HG03196 (cell line): ENCODE data around the gene RPS15.

ENCODE experiments used
- ATAC-seq: cut with Tn5 transposase; IDR thresholded peaks from one replicate; pipeline ENCODE4 v1.9.1; 2021; ENCODE audit not compliant: unreplicated experiment

RPS15 gene

DNA sequence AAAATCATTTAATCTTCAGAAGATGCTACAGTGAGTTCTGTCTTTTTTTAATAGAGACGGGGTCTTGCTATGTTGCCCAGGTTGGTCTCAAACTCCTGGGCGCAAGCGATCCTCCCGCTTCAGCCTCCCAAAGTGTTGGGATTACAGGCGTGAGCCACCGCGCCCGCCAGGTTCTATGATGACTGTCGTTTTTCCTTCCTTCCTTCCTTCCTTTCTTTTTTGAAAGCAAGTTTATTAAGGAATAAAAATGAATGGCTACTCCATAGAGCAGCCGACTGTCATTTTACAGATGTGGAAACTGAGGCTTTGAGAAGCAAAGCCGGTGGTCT lies 36.3 kb upstream of the RPS15 start:
- ATAC-seq: no peak

- no peak for ATAC-seq
Measured at GRCh38 chr19:1402411-1403070, 35.7 kb upstream of the RPS15 start.

DNA sequence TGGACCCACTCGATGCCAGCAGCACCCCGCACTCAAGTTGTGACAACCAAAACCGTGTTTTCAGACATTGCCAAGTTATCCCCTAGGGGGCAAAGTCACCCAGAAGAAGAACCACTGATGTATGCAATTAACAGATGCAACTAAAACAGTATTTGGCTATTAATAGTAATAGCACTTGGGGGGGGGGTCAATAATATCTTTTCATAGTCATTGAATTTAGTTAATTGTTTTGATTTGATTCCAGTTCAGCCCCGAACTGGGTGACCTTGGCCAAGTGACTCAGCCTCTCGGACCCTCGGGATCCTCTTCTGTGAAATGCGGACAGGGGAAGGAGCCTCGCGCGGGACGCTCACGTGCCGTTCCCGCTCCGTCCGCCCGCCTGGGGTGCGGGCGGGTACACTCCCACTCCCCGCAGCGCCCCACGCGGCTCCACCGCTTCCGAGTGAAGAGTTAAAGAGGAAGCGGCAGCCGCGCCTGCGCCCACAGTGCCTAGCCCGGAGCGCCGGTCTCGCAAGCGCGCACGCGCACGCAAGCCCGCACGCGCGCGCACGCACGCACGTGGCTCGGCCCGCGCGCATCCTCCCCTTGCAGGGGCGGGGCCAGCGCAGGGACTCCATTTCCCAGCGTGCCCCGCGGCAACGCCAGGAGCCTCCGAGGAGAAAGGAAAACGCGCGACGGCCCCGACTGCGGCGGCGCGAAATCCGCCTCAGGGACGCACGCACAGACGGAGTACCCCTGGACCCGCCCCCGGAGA lies 31.2 kb upstream of the RPS15 start:
- peak; percentile 68 for ATAC-seq

GRCh38 chr19:1407528-1408299 lies 30.5 kb upstream of the RPS15 start, which contains the start of gene DAZAP1:
DAZAP1 (plus strand) TSS chr19:1407586; CDS start chr19:1407774, 188 bp downstream.
- peak; percentile 17 for ATAC-seq

GRCh38 chr19:1408300-1409203 lies 29.6 kb upstream of the RPS15 start:
- ATAC-seq: no peak

- ATAC-seq: no peak
Measured at GRCh38 chr19:1409204-1410005, 28.8 kb upstream of the RPS15 start.

DNA sequence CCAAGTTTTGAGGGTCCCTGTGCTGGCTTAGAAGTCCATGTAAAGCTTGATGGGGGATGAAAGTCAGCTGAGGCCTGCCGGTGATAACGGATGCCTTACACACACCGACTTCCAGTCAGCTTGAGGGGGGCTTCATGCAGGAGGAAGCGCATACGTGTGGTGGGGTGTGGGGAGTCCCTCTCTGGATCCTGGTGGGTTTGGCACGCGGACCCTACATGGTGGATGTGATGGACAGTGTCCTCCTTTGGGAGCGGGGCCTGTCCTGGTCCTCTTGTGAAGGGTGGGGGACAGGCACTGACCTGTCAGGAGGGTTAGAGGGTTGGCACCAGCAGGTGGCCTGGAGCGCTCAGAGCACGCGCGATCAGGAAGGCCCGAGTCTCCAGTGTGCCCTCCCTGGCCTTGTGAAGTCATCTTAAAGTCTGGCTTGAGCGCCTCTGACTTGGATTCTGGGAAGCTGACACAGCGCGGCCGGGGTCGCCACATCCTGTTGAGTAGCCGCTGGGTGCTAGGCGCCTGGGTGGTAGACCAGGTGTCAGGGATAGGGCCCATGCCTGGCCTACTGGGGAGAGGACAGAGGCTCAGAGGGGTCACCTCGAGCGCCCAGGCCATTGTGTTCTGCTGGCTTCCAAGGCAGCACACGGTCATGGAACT lies 27.9 kb upstream of the RPS15 start:
- no peak for ATAC-seq

- ATAC-seq: no peak
Measured at GRCh38 chr19:1410789-1411188, 27.4 kb upstream of the RPS15 start.

DNA sequence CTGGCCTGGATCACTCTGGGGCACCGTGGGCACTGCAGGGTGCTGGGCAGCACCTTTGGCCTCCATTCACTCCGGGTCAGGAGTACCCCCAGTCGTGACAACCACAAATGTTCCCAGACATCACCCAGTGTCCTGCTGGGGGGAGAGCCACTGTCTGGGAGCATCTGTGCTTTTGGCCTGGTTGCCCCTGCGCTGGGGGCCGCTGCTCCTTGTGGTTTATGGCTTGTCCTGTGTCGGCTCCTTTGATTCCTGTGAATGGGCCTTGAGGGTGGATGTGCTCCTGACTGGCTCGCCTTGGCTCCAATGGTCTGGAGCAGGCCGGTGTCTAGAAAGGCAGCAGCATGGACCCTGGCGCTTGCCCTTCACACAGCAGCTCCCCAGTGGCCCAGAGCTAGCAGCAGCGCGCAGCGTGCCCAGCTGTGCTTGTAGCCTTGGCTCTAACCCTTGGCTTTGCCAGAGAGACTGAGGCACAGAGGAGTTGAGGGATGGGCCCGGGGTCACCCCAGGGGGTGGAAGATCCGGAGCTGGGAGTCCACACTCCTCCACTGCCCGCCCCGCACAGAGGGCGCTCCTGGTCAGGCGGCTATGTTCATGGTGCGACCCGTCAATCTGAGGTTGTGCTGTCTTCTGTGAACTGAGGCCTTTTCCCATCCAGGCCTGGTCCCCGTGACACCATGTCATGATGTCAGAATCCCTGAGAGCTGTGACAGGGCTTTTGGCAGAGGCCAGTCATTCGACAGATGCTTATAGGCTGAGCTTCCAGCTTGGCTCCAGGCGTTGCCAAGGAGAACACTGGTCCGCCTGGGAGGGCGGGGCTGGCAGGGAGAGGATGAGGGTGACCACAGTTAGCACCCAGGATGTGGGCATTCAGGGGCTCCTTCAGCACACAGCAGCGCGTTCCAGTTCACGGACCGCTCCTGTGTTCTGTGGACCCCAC lies 26.7 kb upstream of the RPS15 start:
- no peak for ATAC-seq

GRCh38 chr19:1412323-1412923 lies 25.8 kb upstream of the RPS15 start:
- ATAC-seq: no peak

DNA sequence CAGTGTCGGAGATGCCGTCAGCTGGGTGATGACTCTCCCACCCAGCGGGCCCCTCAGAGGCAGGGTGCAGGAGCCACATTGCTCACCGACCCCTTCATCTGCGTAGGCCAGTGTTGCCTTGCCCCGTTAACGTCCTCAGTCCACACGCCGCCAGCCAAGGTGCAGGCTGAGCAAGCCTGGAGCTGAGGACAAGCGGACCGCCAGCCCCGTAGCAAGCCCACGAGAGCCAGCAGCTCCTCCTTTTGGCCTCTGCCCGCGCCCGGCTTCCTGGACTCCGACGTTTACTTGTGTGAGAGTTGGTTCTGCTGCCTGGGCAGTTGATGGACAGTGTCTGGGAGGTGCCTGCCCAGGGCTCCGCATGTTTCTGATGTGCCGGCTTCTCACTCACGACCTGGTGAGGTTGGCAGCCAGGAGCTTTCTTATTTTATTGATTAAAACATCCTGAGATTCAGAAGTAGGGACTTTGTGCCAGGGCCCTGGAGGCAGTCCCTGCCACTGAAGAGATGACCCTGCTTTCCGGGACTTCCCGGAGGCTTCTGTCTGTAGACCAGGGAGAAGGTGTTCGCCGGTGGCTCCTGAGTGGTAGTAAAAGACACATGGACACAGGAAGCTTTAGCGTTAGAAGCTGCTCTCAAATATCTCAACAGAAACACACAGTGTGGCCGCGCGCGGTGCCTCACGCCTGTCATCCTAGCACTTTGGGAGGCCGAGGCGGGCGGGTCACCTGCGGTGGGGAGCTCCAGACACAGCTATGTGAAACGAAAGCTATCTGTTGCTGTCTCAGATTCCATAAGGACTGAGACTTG lies 25.0 kb upstream of the RPS15 start:
- ATAC-seq: no peak

DNA sequence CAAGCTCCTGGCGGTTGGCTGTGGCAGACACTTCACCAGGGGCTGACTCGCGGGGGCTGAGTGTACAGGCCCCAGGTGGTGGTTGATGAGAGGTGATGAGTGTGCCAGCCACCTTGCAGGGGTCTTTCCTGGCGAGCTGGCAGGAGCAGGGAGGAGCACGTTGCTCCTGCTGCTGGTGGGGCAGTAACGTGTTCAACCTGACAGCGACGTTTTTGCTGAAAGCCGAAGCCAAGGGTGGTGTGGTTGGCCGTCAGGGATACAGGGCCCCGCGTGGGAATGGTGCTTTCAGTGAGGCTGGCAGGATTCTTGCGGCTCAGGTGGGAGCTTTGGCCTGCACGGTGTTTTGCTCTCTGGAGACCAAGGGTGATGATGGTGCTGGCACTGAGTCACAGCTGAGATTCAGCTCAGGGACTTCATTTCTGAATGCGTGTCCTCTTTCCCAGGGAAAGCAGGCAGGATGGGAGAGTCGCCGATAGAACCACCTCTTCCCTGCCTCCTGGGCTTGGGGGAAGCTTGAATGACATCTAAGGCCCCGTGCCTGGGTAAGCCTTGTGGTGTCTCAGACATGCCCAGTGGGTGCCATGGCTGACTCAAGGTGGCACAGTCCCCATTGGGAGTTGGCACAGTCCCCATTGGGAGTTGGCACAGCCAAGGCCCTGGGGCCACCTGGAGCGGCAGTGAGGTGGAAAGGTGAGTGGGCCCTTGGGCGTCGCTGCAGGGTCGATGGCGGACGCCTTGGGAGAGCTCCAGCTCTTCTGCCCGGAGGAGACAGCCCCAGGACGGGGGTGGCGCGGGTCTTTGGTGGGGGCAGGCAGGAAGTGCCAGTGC lies 22.0 kb upstream of the RPS15 start:
- no peak for ATAC-seq

GRCh38 chr19:1417145-1417544 lies 21.1 kb upstream of the RPS15 start:
- ATAC-seq: no peak

DNA sequence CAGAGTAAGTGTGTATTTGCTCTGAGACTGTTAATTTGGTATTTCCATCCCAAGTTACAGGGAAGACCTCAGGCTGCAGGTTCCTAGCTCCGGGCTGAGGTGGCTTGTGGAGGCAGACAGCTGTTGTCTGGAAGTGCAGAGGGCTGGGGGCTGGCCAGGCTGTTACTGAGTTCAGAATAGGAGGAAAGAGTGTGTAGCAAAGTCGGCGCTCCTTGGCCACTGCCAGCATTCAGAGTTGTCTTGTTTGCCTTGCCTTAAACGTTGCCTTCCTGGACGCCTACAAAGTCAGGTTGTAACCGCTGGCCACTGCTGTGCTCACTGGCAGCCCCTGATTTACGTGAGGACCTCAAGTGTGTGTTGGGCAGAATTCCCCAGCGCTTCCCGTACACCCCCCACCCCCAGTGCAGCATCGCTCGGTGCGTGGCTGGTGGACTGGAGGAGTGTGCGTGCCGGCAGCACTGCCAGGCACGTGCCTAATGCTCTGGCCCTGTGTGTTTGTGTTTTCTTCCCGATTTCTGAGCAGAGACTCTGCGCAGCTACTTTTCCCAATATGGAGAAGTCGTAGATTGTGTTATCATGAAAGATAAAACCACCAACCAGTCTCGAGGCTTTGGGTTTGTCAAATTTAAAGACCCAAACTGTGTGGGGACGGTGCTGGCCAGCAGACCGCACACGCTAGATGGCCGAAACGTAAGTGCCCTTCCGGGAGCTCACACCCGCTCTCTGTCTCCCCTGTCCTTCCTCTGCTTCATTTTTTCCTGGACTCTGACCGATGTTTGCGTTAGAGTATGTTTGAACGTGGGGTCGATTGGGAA lies 20.3 kb upstream of the RPS15 start:
- no peak for ATAC-seq

DNA sequence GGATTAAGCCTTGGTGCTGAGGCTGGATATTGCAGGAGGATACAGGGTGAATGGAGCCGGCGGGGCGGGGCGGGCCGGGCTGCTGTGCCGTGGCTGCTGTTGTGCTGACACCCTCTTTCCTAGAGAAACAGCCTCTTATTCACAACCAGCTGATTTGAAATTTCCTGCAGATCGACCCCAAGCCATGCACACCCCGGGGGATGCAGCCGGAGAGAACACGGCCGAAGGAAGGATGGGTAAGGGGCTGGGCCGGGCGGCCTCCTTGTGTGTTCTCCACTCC lies 19.8 kb upstream of the RPS15 start:
- no peak for ATAC-seq
